ENCODE results near the gene MACROD2. TPM values are rescaled to one million over a fixed set of nuclear protein-coding genes. Genes with fewer than 3 reads are reported as not detected.

Gene MACROD2
- total RNA-seq, 2 donors from 2014 or later = not detected

DNA sequence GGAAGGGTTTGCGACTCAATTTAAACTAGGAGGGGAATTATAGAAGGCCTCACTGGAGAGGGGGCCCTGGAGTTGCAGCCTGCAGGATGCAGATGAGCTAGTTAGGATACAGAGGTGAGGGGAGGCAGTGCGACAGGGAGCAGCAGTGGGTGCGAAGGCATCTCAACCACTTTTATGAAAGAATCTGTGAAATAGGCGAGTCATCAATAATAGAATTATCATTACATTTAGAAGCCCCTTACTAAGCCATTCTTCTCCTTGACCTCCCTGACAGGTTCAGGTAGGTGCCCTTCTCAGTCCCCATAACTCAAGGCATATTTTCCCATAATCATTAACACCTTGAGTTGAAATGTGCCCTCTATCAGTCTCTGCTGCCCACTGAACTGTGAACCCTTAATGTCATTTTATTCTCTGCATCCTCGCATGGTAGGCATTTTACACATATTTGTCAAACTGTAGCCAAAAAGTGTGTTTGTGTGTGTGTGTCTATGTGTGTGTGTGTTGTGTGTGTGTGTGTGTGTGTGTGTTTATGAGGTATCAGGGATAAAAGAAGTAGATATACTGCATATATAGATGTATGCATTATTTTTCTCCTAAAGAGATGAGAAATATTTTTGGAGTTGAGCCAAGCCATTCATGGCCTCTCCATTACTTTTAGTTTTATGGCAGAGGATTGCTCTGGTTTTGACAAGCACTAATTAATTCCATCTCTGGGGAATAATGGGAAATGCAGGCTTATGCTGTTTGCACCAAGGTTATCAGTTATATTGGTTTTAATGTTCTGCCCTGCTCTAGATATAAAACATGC lies 1679.1 kb downstream of the MACROD2 start:
- no peaks in the 10 kb centered on the region for H3K27me3 Mint-ChIP-seq (ENCODE audit: low read depth)
- no peak overlapping the region for H3K27ac Mint-ChIP-seq
- H3K9me3 Mint-ChIP-seq = peaks cover 2 to 3% of the 10 kb centered on the region in 2 donors
- DNase-seq (no peak), ATAC-seq (replicated peaks in 1 of 2) (no peak)
- no peaks in the 10 kb centered on the region for H3K36me3 Mint-ChIP-seq (ENCODE audit: insufficient read depth in 2 of 2)
- no peaks in the 10 kb centered on the region for H3K4me1 Mint-ChIP-seq (ENCODE audit: low read depth)
- no peak overlapping the region for H3K4me3 Mint-ChIP-seq

DNA sequence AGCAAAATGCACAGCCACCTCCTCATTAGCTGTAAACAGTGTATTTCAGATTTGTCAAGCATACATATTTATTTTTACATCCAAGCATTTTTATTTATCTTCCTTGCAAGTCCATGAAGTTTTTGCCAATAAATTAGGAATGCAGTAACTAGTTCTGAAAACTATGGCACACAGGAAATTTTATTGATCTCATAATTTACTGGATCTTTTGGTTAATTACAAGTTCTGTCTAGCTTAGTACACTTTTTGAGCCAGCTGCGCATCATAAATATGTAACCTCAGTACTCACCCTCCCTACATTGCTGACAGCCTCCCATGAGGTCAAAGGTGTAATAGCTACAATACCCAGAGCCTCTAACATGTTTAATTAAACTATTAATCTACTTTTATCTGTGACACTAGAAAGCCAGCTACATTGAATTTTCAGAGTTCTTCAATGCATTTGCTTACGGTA lies 1679.8 kb downstream of the MACROD2 start:
- Mint-ChIP-seq H3K27me3 (ENCODE audit: low read depth) (no peaks in the 10 kb centered on the region), H3K4me1 (ENCODE audit: low read depth) (no peaks in the 10 kb centered on the region), H3K36me3 (ENCODE audit: insufficient read depth in 2 of 2) (no peaks in the 10 kb centered on the region), H3K27ac (no peak overlapping the region), H3K4me3 (no peak overlapping the region), H3K9me3 (peaks cover 2 to 3% of the 10 kb centered on the region in 2 donors)
- no peak for DNase-seq
- ATAC-seq (replicated peaks in 1 of 2) = no peak

DNA sequence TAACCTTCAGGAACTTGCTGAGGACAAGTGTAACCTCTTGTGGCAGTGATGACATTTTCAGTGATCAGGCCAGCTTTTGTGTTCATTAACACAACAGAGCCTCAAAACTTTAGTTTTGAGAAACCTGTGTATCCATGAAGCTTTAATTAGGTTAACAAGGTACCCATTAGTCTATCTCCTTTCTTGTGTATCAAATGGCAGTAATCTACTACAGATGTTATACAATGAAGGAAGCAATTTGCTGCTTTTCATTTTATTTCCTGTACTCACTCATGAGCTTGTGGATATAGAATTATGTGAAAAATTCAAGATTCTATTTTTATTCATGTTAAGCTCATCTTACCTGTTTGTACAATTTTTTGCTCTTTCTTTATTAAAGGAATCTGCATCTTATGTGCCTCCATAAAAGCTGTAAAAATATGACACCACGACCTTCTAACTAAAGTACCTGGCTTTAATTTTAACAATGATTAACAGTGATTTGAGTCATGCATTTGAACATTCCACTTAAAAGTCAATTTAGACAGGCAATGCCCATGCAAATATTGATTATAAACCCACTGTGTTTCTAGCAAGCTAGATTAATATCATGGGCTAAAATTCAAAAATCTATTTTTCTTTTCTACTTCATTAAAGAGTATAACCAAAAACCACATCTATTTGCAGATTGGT lies 1680.6 kb downstream of the MACROD2 start:
- H3K36me3 Mint-ChIP-seq (ENCODE audit: insufficient read depth in 2 of 2) = no peaks in the 10 kb centered on the region
- peaks cover 3 to 4% of the 10 kb centered on the region in 2 donors for H3K9me3 Mint-ChIP-seq
- H3K27ac Mint-ChIP-seq = no peak overlapping the region
- H3K4me3 Mint-ChIP-seq = no peak overlapping the region
- H3K27me3 Mint-ChIP-seq (ENCODE audit: low read depth) = no peaks in the 10 kb centered on the region
- no peak for DNase-seq
- ATAC-seq (replicated peaks in 1 of 2) = no peak
- H3K4me1 Mint-ChIP-seq (ENCODE audit: low read depth) = no peaks in the 10 kb centered on the region

DNA sequence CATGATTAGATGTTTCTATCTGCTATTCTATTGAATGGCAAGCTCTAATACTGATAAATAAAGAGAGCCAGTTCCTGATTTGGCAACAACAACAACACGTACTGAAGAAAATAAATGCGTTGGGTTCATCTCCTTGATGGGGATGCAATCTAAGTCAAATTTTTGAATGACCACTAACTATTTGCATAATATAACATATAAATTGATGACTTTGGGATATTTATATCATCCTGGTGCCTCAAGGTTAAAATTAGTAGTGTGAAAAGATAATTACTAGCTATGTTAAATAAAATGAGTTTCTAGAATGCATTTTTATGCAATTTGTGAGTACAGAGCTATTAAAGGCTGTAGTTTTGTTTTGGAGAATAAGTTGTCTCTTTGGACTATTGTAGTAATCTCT lies 1681.5 kb downstream of the MACROD2 start:
- H3K27ac Mint-ChIP-seq = no peak overlapping the region
- H3K4me1 Mint-ChIP-seq (ENCODE audit: low read depth) = no peaks in the 10 kb centered on the region
- DNase-seq (no peak), ATAC-seq (replicated peaks in 1 of 2) (no peak)
- H3K9me3 Mint-ChIP-seq = peaks cover 3 to 4% of the 10 kb centered on the region in 2 donors
- no peaks in the 10 kb centered on the region for H3K36me3 Mint-ChIP-seq (ENCODE audit: insufficient read depth in 2 of 2)
- H3K4me3 Mint-ChIP-seq = no peak overlapping the region
- H3K27me3 Mint-ChIP-seq (ENCODE audit: low read depth) = no peaks in the 10 kb centered on the region

DNA sequence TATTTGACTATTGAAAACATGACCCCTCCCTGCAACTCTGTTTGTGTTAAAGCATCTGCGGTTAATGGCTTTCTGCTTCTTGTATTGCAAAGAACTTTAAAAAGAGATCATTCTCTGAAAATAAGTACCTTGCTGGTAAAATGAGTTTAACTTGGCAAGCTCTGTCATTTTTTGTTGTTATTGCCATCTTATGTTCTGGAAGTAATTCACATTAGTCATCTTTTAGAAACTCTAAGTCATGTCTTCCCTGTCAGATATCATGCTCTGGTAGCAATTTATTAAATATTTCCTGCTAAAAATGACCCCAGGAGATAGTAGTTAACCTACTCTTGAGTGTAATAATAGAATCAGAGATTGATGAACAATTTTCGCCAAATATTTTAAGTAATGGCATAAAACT lies 1687.4 kb downstream of the MACROD2 start:
- H3K9me3 Mint-ChIP-seq = peaks cover 5 to 7% of the 10 kb centered on the region in 2 donors
- DNase-seq = no peak

DNA sequence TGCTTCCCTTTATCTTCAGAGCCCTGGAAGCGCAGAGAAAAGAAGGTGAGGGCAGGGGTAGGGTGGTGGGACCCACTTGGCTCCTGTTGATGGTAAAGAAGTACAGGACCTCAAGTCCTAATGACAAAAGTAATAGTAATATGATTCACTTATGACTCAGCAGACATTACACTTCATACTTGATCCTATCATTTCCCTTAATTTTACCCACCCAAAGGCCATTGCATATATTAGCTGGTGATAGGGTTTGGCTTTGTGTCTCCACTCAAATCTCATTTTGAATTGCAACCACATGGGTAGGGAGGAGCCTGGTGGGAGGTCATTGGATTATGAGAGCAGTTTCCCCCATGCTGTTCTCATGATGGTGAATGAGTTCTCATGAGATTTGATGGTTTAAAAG lies 1697.3 kb downstream of the MACROD2 start:
- no peak overlapping the region for H3K27ac Mint-ChIP-seq
- H3K4me3 Mint-ChIP-seq = no peak overlapping the region
- H3K9me3 Mint-ChIP-seq = peaks cover 9 to 12% of the 10 kb centered on the region in 2 donors
- ATAC-seq (replicated peaks in 1 of 2) = no peak
- no peaks in the 10 kb centered on the region for H3K4me1 Mint-ChIP-seq (ENCODE audit: low read depth)
- no peak for DNase-seq
- H3K36me3 Mint-ChIP-seq (ENCODE audit: insufficient read depth in 2 of 2) = no peaks in the 10 kb centered on the region
- no peaks in the 10 kb centered on the region for H3K27me3 Mint-ChIP-seq (ENCODE audit: low read depth)

More for the DNA sequence above, 1687.4 kb downstream of the MACROD2 start:
- Mint-ChIP-seq H3K4me1 (ENCODE audit: low read depth) (no peaks in the 10 kb centered on the region), H3K27ac (no peak overlapping the region), H3K27me3 (ENCODE audit: low read depth) (no peaks in the 10 kb centered on the region), H3K36me3 (ENCODE audit: insufficient read depth in 2 of 2) (peaks cover 0 to 3% of the 10 kb centered on the region in 2 donors), H3K4me3 (no peak overlapping the region)
- no peak for ATAC-seq (replicated peaks in 1 of 2)

DNA sequence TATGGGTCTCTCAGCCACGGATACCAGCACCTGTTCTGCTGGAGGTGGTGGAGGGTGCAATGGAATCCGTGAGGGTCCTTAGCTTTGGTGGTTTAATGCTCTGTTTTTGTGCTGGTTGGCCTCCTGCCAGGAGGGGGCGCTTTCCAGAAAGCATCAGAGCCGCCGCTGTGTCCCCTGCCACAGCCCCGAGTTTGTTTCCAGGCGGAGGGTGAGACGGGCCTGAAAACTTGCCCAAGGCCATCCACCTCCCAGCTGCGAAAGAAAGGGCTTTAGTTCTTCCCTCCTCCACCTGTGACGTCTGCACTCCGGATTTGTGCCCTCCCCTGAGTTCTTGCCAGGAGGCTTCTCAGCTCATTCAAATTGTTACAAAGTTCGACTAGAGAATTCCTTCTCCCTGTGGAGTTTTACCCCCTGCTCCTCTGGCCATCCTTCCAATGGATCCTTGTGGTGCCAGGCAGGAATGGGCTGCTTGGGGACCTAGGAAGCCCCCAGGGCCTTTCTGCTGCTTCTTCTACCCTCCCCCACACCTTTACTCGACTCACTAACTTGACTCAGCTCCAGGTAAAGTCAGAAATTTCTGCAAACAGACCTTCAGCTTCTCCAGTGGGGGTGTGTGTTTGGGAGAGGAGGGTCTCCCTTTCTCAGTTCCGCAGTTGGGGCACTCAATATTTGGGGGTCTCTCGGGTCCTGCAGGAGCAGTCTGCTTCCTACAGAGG lies 1704.3 kb downstream of the MACROD2 start:
- Mint-ChIP-seq H3K36me3 (ENCODE audit: insufficient read depth in 2 of 2) (no peaks in the 10 kb centered on the region), H3K9me3 (peaks cover 3 to 5% of the 10 kb centered on the region in 2 donors), H3K4me1 (ENCODE audit: low read depth) (no peaks in the 10 kb centered on the region), H3K27ac (no peak overlapping the region), H3K4me3 (no peak overlapping the region), H3K27me3 (ENCODE audit: low read depth) (no peaks in the 10 kb centered on the region)
- no peak for ATAC-seq (replicated peaks in 1 of 2)
- DNase-seq = no peak

DNA sequence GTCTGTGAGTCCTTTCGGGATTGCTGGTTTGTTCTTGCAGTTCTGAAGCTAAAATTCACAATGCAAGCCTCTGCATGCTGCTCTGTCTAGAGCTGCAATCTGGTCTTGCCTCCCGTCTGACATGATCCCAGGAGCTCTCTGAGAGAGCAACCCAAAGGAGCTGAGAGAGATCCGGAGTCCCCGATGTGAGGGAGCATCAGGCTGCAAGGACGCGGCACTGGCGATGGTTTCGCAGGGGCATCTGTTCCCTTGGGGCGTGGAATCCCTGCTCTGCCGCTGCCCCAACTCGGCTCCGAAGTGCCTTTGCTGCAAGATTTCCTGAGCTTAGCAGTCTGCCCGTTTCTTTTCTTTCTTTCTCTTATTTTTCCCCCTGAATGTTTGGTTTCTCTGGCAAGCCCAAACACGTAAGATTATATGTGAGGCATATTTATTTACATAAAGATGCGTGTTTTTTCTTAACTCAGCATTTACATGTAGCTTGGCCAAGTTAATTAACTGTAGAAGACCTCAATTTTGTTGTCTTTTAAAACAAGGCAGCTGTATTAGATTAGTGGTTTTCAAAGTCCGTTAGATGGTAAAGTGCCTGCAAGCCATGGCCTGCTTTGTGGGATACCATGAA lies 1704.9 kb downstream of the MACROD2 start:
- Mint-ChIP-seq H3K27ac (no peak overlapping the region), H3K36me3 (ENCODE audit: insufficient read depth in 2 of 2) (no peaks in the 10 kb centered on the region), H3K4me3 (no peak overlapping the region), H3K4me1 (ENCODE audit: low read depth) (no peaks in the 10 kb centered on the region), H3K27me3 (ENCODE audit: low read depth) (no peaks in the 10 kb centered on the region), H3K9me3 (peaks cover 3 to 5% of the 10 kb centered on the region in 2 donors)
- ATAC-seq (replicated peaks in 1 of 2) (no peak), DNase-seq (no peak)

DNA sequence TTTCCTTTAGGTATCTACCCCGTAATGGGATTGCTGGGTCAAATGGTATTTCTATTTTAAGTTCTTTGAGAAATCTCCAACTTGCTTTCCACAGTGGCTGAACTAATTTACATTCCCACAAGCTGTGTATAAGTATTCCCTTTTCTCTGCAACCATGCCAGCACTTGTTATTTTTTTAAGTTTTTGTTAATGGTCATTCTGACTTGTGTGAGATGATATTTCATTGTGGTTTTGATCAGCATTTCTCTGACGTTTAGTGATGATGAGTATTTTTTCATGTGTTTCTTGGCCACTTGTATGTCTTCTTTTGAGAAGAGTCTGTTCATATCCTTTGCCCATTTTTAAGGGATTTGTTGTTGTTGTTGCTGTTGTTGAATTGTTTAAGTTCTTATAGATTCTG lies 1706.8 kb downstream of the MACROD2 start:
- DNase-seq = no peak
- no peak for ATAC-seq (replicated peaks in 1 of 2)

DNA sequence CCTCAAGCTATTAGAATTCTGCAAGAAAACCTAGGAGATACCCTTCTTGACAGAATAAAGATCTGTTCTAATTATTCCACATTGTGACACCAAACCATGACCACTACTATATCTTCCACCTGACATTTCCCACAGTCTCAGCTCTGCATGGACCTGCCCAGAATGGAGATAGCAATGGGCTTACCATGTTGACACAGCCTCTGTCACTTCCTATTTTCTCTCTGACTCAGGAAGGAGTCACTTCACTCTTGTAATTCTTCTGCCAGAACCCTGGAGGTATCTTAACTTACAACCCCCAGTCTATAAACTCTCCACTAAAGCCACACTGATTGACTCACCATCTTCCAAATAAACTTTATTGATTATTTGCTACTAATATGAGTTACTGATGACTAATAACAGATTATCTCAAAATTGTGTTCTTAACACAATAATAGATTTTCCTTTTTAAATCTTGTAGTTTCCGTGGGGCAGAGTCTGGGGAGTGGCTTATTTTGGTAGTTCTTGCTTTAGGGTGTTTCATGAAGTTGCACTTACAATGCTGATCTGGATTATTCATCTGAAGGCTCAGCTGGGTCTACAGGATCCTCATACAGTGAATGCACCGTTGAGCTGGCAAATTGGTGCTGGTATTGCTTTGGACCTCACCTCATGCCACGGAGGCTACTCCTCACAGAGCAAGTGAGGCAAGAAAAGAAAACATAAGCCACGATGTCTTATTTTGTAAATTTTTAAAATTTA lies 1708.0 kb downstream of the MACROD2 start:
- Mint-ChIP-seq H3K4me1 (ENCODE audit: low read depth) (no peaks in the 10 kb centered on the region), H3K4me3 (no peak overlapping the region), H3K27me3 (ENCODE audit: low read depth) (no peaks in the 10 kb centered on the region), H3K27ac (no peak overlapping the region), H3K36me3 (ENCODE audit: insufficient read depth in 2 of 2) (no peaks in the 10 kb centered on the region), H3K9me3 (peaks cover 0 to 5% of the 10 kb centered on the region in 2 donors)
- ATAC-seq (replicated peaks in 1 of 2) = no peak
- DNase-seq = no peak

More for the DNA sequence above, 1706.8 kb downstream of the MACROD2 start:
- Mint-ChIP-seq H3K27ac (no peak overlapping the region), H3K36me3 (ENCODE audit: insufficient read depth in 2 of 2) (no peaks in the 10 kb centered on the region), H3K4me3 (no peak overlapping the region), H3K4me1 (ENCODE audit: low read depth) (no peaks in the 10 kb centered on the region), H3K9me3 (peaks cover 0 to 5% of the 10 kb centered on the region in 2 donors), H3K27me3 (ENCODE audit: low read depth) (no peaks in the 10 kb centered on the region)

DNA sequence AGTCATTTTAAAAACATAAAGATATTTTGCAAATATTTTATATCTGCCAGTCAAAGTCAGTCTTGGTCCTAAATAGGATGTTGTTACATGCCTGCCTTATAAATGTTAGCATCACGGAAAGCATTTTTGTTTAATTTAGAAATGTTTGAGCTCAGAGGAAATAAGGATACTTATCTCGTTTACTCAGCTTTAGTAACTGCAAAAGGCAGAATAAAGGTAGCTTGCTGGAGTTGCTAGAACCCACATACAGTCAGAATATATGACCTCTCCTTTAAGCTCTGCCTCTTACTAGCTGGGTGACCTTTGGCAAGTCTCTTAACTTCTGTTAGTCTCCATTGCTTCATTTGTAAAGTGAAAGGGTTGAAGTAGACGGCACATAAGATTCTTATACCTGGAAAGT lies 1710.7 kb downstream of the MACROD2 start:
- H3K27me3 Mint-ChIP-seq (ENCODE audit: low read depth) = no peaks in the 10 kb centered on the region
- H3K4me3 Mint-ChIP-seq = no peak overlapping the region
- H3K4me1 Mint-ChIP-seq (ENCODE audit: low read depth) = no peaks in the 10 kb centered on the region
- no peak overlapping the region for H3K27ac Mint-ChIP-seq
- H3K9me3 Mint-ChIP-seq = peaks cover 0 to 3% of the 10 kb centered on the region in 2 donors
- no peak for DNase-seq
- no peak for ATAC-seq (replicated peaks in 1 of 2)
- no peaks in the 10 kb centered on the region for H3K36me3 Mint-ChIP-seq (ENCODE audit: insufficient read depth in 2 of 2)

DNA sequence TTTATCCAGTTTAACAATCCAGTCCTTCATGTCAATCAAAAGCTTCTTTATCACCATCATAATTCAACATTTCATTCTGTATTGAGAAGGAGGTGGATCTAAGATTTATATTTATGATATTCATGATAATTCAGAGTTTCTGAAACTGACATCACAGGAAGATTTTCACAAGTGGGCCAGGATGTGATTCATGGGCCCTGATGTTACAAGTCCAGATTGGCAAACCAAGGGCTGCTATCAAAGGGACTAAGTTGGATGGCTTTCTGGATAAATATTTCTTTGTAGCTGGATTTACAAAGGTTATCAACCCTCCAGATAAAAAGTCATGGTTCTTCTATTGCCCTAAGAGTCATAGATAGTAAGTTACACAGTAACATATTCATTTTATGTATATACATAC lies 1711.4 kb downstream of the MACROD2 start:
- Mint-ChIP-seq H3K27ac (no peak overlapping the region), H3K4me1 (ENCODE audit: low read depth) (no peaks in the 10 kb centered on the region), H3K27me3 (ENCODE audit: low read depth) (no peaks in the 10 kb centered on the region), H3K9me3 (peaks cover 0 to 3% of the 10 kb centered on the region in 2 donors), H3K4me3 (no peak overlapping the region), H3K36me3 (ENCODE audit: insufficient read depth in 2 of 2) (no peaks in the 10 kb centered on the region)
- DNase-seq (no peak), ATAC-seq (replicated peaks in 1 of 2) (no peak)

Measured in activated T-cell treated with anti-CD3 and anti-CD28 coated beads, Interleukin-2, amount 50 U/mL, for 72 hours (primary cell).